ENCODE results near the gene P2RY1. TPM values are rescaled to one million over a fixed set of nuclear protein-coding genes. Genes with fewer than 3 reads are reported as not detected.

P2RY1 gene
- total and polyA plus RNA-seq, 2 of the 4 experiments (the other 2 are of a cell fraction) = not detected

- TF ChIP-seq NFE2L2 (IDR thresholded peaks at IDR 0.05; ENCODE audit: low read depth, low read length) (no peak), CEBPB (IDR thresholded peaks at IDR 0.05; ENCODE audit: low read depth, low read length) (no peak), MAFK (IDR thresholded peaks at IDR 0.05; ENCODE audit: low read depth, low read length) (no peak), RCOR1 (IDR thresholded peaks at IDR 0.05; ENCODE audit: insufficient replicate concordance, low read length) (no peak), MAZ (IDR thresholded peaks at IDR 0.05; ENCODE audit: borderline replicate concordance, low read depth, low read length) (no peak), RFX5 (IDR thresholded peaks at IDR 0.05; ENCODE audit: low read depth, low read length) (no peak), POLR2A (IDR thresholded peaks at IDR 0.05; ENCODE audit: low read depth, low read length) (no peak), BHLHE40 (IDR thresholded peaks at IDR 0.05; ENCODE audit: low read depth, low read length) (no peak), CTCF (conservative IDR thresholded peaks at IDR 0.05; ENCODE audit: low read depth, low read length) (no peak), USF2 (IDR thresholded peaks at IDR 0.05; ENCODE audit: low read depth, low read length) (no peak), FOS (IDR thresholded peaks at IDR 0.05; ENCODE audit: low read depth, low read length) (no peak), MXI1 (IDR thresholded peaks at IDR 0.05; ENCODE audit: borderline replicate concordance, low read depth, low read length) (no peak), ELK1 (IDR thresholded peaks at IDR 0.05; ENCODE audit: borderline replicate concordance, low read depth, low read length) (no peak), SMC3 (IDR thresholded peaks at IDR 0.05; ENCODE audit: low read depth, low read length) (no peak), RAD21 (IDR thresholded peaks at IDR 0.05; ENCODE audit: low read length) (no peak), CHD1 (IDR thresholded peaks at IDR 0.05; ENCODE audit: low read depth, low read length) (no peak)
- Histone ChIP-seq H3K9ac (ENCODE audit: low read depth, low read length) (no peak overlapping the region), H4K91ac (ENCODE audit: insufficient read depth, low read depth, low read length) (no peak overlapping the region), H3K9me3 (ENCODE audit: control insufficient read depth, insufficient read depth, low read length) (no peaks in the 10 kb centered on the region), H2BK15ac (ENCODE audit: low read depth, low read length) (no peak overlapping the region), H2AK9ac (replicated peaks; ENCODE audit: low read depth, low read length, poor library complexity) (no peak overlapping the region), H4K20me1 (ENCODE audit: insufficient read depth, low read length) (no peaks in the 10 kb centered on the region), H2BK20ac (ENCODE audit: low read depth, low read length) (no peak overlapping the region), H3K27me3 (ENCODE audit: control insufficient read depth, insufficient read depth, low read length) (no peaks in the 10 kb centered on the region), H3K4me1 (ENCODE audit: control insufficient read depth, insufficient read depth, low read length) (no peaks in the 10 kb centered on the region), H2BK5ac (ENCODE audit: low read depth, low read length, poor library complexity, severe bottlenecking) (no peak overlapping the region), H3K18ac (ENCODE audit: low read depth, low read length) (no peak overlapping the region), H3K4ac (ENCODE audit: low read depth, low read length) (no peak overlapping the region), H3K23ac (ENCODE audit: low read depth, low read length) (no peak overlapping the region), H4K5ac (ENCODE audit: low read depth, low read length) (no peak overlapping the region), H3K27ac (ENCODE audit: insufficient read depth, low read length) (no peak overlapping the region), H2BK120ac (ENCODE audit: low read depth, low read length) (no peak overlapping the region), H3K4me3 (ENCODE audit: insufficient read depth, low read depth, low read length) (no peak overlapping the region), H3K36me3 (ENCODE audit: control insufficient read depth, insufficient read depth, low read length) (no peaks in the 10 kb centered on the region), H3K56ac (ENCODE audit: extremely low read depth, insufficient read depth, low read length) (no peak overlapping the region), H3K9me1 (ENCODE audit: insufficient read depth, low read length) (no peaks in the 10 kb centered on the region), H2AFZ (replicated peaks; ENCODE audit: low read length, poor library complexity) (no peak overlapping the region), H4K8ac (ENCODE audit: low read depth in 2 of 2, low read length in 2 of 2) (no peak overlapping the region), H3K14ac (replicated peaks; ENCODE audit: low read depth, low read length) (no peak overlapping the region), H2AK5ac (ENCODE audit: low read depth, low read length) (no peak overlapping the region), H3K4me2 (ENCODE audit: low read depth, low read length) (no peak overlapping the region), H3K79me1 (ENCODE audit: low read depth in 1 of 2, low read length in 2 of 2) (no peaks in the 10 kb centered on the region)
- ChIA-PET CTCF (no interaction called here), POLR2A (ENCODE audit: unreplicated experiment) (no interaction called here)
- no peak for DNase-seq
- 86% methylated on average over 1 of the region's 1 CpG; no CpG with 5 or more reads in 1 of the 2 experiments for WGBS, 2 experiments (ENCODE audit: extremely low coverage in 2 of 2, insufficient read length in 1 of 2)
- dilution Hi-C loops (cut with HindIII; ENCODE audit: low sequenced_read_pairs, unreplicated experiment) = no loop called here
- no peak for ATAC-seq (ENCODE audit: low read depth)
- intact Hi-C loops (cut with micrococcal nuclease) = no loop called here
- no TSS peak for BruUV-seq (replicated peaks)
- in situ Hi-C loops (cut with MboI; ENCODE audit: low sequenced_read_pairs) = no loop called here
These were observed 50.1 kb downstream of the P2RY1 start for GRCh38 chr3:152885076-152885475.
